ENCODE results near the gene S100A6. TPM values are rescaled to one million over a fixed set of nuclear protein-coding genes. Genes with fewer than 3 reads are reported as not detected.

Gene S100A6
- total and polyA plus RNA-seq, 2 donors (not counting 1 experiment from before 2014, with no cell fraction given), result 110 to 213 TPM

DNA sequence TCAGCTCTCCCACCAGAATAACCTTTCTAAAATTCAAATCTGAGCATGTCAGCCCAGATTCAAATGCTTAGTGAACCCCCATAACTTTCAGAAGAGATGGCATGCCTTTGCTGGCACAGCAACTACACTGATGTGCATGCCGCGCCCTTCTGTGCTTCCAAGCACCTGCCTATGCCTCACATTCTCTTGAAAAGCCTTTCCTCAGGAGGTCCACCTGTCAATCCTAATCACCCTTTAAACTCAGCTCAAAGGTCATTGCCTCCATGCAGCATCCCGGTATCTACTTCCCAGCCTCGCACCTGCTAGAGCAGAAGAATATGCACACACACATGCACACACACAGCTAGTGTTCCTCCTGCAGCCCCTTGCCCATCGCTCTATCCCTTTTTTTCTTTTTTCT lies 35.1 kb upstream of the S100A6 start:
- Mint-ChIP-seq H3K9me3 (ENCODE audit: insufficient read depth) (no peaks in the 10 kb centered on the region), H3K4me3 (no peak overlapping the region), H3K27me3 (peaks cover 7% of the 10 kb centered on the region), H3K4me1 (peaks cover 33% of the 10 kb centered on the region), H3K27ac (peak overlapping the region; percentile 46)
- ChIA-PET CTCF (interaction anchor here (0.7 to 7.4 kb wide), 15 partner anchors 11 to 415 kb away, joined by 3 to 227 read pairs (median 14); partner anchors contain the start of genes CHTOP, RAB13, S100A1 and S100A13), POLR2A (interaction anchor here (0.6 kb wide), 1 partner anchor 178 kb away, joined by 9 read pairs; no protein-coding TSS in a partner anchor)
- Histone ChIP-seq H4K20me1 (ENCODE audit: control insufficient read depth, insufficient read depth, low read length, poor library complexity, severe bottlenecking) (no peaks in the 10 kb centered on the region), H3K4me1 (ENCODE audit: control insufficient read depth in 2 of 2, insufficient read depth in 2 of 2, low read length in 2 of 2) (peaks cover 10 to 30% of the 10 kb centered on the region in 2 donors), H3K4me2 (replicated peaks; ENCODE audit: low read depth, low read length, poor library complexity, severe bottlenecking) (no peak overlapping the region), H3K9me3 (ENCODE audit: control extremely low read depth in 1 of 3, control insufficient read depth in 2 of 3, insufficient read depth in 1 of 3, low read length in 2 of 3) (no peaks in the 10 kb centered on the region), H3K27ac (ENCODE audit: low read length in 2 of 2) (no peak overlapping the region), H2AFZ (ENCODE audit: insufficient read depth, low read depth, low read length, poor library complexity, severe bottlenecking) (no peak overlapping the region), H3K79me2 (ENCODE audit: control insufficient read depth, insufficient read depth, low read length) (no peaks in the 10 kb centered on the region), H3K4me3 (ENCODE audit: control extremely low read depth in 1 of 5, extremely low read depth in 1 of 5, insufficient read depth in 1 of 5, low read depth in 2 of 5, low read length in 4 of 5) (no peak overlapping the region), H3K36me3 (replicated peaks in 1 of 2; ENCODE audit: control extremely low read depth in 1 of 2, control insufficient read depth in 1 of 2, extremely low read depth in 1 of 2, insufficient read depth in 2 of 2, low read length in 1 of 2) (no peaks in the 10 kb centered on the region), H3K9ac (ENCODE audit: low read length) (no peak overlapping the region), H3K27me3 (replicated peaks in 1 of 4; ENCODE audit: control extremely low read depth in 1 of 4, control insufficient read depth in 3 of 4, insufficient read depth in 4 of 4, low read length in 3 of 4) (peaks cover 0 to 2% (median 0%) of the 10 kb centered on the region in 4 experiments)
- DNase-seq (no peak), ATAC-seq (ENCODE audit: low read depth) (no peak)
- WGBS (ENCODE audit: insufficient coverage), result 100% methylated on average over 3 of the region's 5 CpGs
- intact Hi-C loops (cut with micrococcal nuclease), result no loop called here
- TF ChIP-seq CTCF (IDR thresholded peaks at IDR 0.05) (no peak), EZH2 (IDR thresholded peaks at IDR 0.05; ENCODE audit: borderline replicate concordance, insufficient read depth, low read depth, low read length, poor library complexity, severe bottlenecking) (no peak)

DNA sequence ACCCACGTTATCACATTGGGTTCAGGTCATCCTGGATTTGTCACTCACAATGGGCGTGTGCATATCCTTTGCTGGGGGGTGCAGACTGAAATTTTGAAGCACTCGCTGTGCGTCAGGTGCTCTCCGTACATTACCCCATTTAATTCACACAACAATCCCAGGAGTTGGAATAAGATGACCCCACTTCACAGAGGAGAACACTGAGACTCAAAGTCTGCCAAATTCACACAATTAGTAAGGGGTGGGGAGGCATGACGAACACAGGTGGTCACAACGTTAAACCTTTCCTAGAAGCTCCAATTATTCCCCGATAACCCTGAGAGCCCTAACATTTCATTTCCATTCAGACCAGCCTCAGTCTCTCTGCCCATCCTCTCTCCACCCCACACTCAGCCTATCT lies 33.7 kb upstream of the S100A6 start:
- H3K9me3 ChIP-seq (ENCODE audit: control extremely low read depth in 1 of 3, control insufficient read depth in 2 of 3, insufficient read depth in 1 of 3, low read length in 2 of 3), result no peaks in the 10 kb centered on the region
- no peak overlapping the region for H3K27ac ChIP-seq (ENCODE audit: low read length in 2 of 2)
- H3K4me3 ChIP-seq (ENCODE audit: control extremely low read depth in 1 of 5, extremely low read depth in 1 of 5, insufficient read depth in 1 of 5, low read depth in 2 of 5, low read length in 4 of 5), result no peak overlapping the region
- no peak overlapping the region for H3K4me3 Mint-ChIP-seq
- no peaks in the 10 kb centered on the region for H3K36me3 ChIP-seq (replicated peaks in 1 of 2; ENCODE audit: control extremely low read depth in 1 of 2, control insufficient read depth in 1 of 2, extremely low read depth in 1 of 2, insufficient read depth in 2 of 2, low read length in 1 of 2)
- no peak overlapping the region for H3K27ac Mint-ChIP-seq
- H3K79me2 ChIP-seq (ENCODE audit: control insufficient read depth, insufficient read depth, low read length), result no peaks in the 10 kb centered on the region
- ATAC-seq (ENCODE audit: low read depth), result no peak
- ChIA-PET CTCF (interaction anchor here (0.9 to 7.4 kb wide), 14 partner anchors 8 to 416 kb away, joined by 3 to 227 read pairs (median 8); partner anchors contain the start of genes CHTOP, S100A1, S100A13 and S100A4), POLR2A (no interaction called here)
- H3K27me3 Mint-ChIP-seq, result peaks cover 7% of the 10 kb centered on the region
- peaks cover 40% of the 10 kb centered on the region for H3K4me1 Mint-ChIP-seq
- H2AFZ ChIP-seq (ENCODE audit: insufficient read depth, low read depth, low read length, poor library complexity, severe bottlenecking), result no peak overlapping the region
- no peaks in the 10 kb centered on the region for H3K9me3 Mint-ChIP-seq (ENCODE audit: insufficient read depth)
- no peak for DNase-seq
- no peak overlapping the region for H3K4me2 ChIP-seq (replicated peaks; ENCODE audit: low read depth, low read length, poor library complexity, severe bottlenecking)
- H3K4me1 ChIP-seq (ENCODE audit: control insufficient read depth in 2 of 2, insufficient read depth in 2 of 2, low read length in 2 of 2), result peaks cover 16 to 37% of the 10 kb centered on the region in 2 donors
- 91% methylated on average over 3 of the region's 8 CpGs for WGBS (ENCODE audit: insufficient coverage)
- no peaks in the 10 kb centered on the region for H4K20me1 ChIP-seq (ENCODE audit: control insufficient read depth, insufficient read depth, low read length, poor library complexity, severe bottlenecking)
- H3K27me3 ChIP-seq (replicated peaks in 1 of 4; ENCODE audit: control extremely low read depth in 1 of 4, control insufficient read depth in 3 of 4, insufficient read depth in 4 of 4, low read length in 3 of 4), result peaks cover 0 to 2% (median 0%) of the 10 kb centered on the region in 4 experiments
- no peak overlapping the region for H3K9ac ChIP-seq (ENCODE audit: low read length)
- intact Hi-C loops (cut with micrococcal nuclease), result no loop called here
- TF ChIP-seq CTCF (IDR thresholded peaks at IDR 0.05) (no peak), EZH2 (IDR thresholded peaks at IDR 0.05; ENCODE audit: borderline replicate concordance, insufficient read depth, low read depth, low read length, poor library complexity, severe bottlenecking) (no peak)
